Measurements from ENCODE around the gene SMAD7. TPM values are rescaled to one million over a fixed set of nuclear protein-coding genes. Genes with fewer than 3 reads are reported as not detected.
A peak's percentile ranks its signal among the peaks of the same experiment; 100 is the strongest.

SMAD7 gene
- total and polyA plus RNA-seq, 4 donors: 11.8 to 58.8 (median 35.8) TPM

DNA sequence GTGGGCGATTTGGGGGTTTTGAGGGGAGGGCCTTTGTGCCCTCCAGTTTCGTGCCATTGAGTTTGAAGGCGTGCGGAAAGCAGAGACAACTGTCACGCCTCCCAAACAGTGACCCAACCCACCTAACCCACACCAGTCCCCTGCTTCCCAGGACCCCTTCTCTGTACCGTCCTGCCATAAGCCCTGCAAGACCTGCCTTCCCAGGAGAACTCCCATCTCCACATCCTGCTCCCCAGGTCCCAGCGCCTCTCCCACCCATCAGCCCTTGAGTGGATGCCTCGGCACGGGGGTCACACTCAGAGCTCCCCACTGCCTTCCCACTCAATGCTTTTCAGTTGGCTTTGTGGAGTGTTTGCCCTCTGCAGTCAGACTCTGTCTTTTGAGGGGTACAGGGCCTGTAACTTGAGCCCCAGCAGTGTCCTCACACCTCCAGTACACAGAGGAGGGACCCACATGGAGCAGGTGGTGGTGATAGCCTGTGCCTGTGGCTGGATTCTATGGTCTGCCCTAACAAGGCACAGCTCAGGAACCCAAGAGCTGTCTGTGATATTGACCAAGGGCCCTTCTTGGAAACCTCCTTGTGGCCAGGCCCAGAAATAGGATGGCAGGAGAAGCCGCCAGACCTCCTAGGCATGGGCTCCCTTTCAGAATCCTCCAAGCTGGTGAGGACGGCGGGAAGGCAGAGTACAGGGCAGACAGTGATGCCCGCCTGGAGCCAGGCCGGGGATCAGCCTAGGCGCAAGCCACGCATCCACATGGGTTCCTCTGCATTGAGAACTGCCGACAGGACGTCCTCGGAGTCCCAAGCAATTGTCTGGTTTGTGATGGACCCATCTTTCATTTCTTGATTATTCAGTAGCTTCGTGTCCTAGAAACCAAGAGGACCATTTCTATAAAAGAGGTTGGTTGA, 44.4 kb upstream of the SMAD7 start:
- ATAC-seq (ENCODE audit: insufficient read depth, low FRiP score) (no peak), DNase-seq (no peak)
- TF ChIP-seq, protein P1, sequence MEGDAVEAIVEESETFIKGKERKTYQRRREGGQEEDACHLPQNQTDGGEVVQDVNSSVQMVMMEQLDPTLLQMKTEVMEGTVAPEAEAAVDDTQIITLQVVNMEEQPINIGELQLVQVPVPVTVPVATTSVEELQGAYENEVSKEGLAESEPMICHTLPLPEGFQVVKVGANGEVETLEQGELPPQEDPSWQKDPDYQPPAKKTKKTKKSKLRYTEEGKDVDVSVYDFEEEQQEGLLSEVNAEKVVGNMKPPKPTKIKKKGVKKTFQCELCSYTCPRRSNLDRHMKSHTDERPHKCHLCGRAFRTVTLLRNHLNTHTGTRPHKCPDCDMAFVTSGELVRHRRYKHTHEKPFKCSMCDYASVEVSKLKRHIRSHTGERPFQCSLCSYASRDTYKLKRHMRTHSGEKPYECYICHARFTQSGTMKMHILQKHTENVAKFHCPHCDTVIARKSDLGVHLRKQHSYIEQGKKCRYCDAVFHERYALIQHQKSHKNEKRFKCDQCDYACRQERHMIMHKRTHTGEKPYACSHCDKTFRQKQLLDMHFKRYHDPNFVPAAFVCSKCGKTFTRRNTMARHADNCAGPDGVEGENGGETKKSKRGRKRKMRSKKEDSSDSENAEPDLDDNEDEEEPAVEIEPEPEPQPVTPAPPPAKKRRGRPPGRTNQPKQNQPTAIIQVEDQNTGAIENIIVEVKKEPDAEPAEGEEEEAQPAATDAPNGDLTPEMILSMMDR (IDR thresholded peaks at IDR 0.05; ENCODE audit: control extremely low read depth, extremely low read depth): no peak
- H3K36me3 ChIP-seq (ENCODE audit: control insufficient read depth in 4 of 4, insufficient read depth in 4 of 4, low read length in 4 of 4): no peaks in the 10 kb centered on the region
- peaks cover 3 to 56% (median 20%) of the 10 kb centered on the region in 5 donors for H3K4me1 ChIP-seq (ENCODE audit: control insufficient read depth in 5 of 5, insufficient read depth in 5 of 5, low read length in 5 of 5)
- 93 to 95% methylated on average over 20 of the region's 20 CpGs for WGBS, 2 donors
- H3K27me3 ChIP-seq (ENCODE audit: control insufficient read depth in 3 of 3, insufficient read depth in 3 of 3, low read length in 2 of 3): no peaks in the 10 kb centered on the region
- H3K4me3 ChIP-seq: no peak overlapping the region
- no peak overlapping the region for H3K27ac ChIP-seq (ENCODE audit: low read depth in 1 of 2, low read length in 1 of 2)
- H3K9ac ChIP-seq (ENCODE audit: insufficient read depth in 1 of 2, low read length in 2 of 2): no peak overlapping the region
- no peaks in the 10 kb centered on the region for H3K9me3 ChIP-seq (ENCODE audit: control insufficient read depth in 4 of 4, insufficient read depth in 3 of 4, low read length in 3 of 4)

DNA sequence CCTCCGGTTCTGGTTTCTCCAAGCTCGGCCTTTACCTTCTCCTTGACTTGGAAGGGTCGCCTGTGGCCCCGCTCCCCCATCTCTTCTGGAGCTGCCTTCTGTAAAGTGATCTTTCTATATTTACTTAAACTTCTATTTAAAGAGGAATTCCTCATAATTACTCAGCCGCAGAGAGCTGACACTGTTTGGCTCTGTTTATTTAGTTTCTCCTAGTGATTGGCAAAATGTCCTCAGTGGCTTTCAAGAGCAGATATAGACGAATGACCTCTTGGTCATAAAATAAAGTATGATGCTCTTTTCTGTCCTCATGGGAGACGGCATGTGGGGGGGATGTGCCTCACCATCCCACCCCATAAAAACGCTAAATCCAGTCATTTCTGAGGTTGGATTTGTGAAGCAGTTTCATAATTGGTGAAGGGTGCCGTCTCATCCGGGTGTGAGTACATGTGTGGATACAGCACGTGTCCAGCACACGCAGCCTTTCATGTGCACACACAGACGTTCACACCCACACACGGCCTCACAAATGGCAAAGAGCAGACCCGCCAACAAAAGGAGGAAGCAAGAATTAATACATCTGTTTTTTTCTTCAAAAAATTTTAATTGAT, 43.4 kb upstream of the SMAD7 start:
- no peaks in the 10 kb centered on the region for H3K36me3 ChIP-seq (ENCODE audit: control insufficient read depth in 4 of 4, insufficient read depth in 4 of 4, low read length in 4 of 4)
- H3K4me1 ChIP-seq (ENCODE audit: control insufficient read depth in 5 of 5, insufficient read depth in 5 of 5, low read length in 5 of 5): peaks cover 3 to 66% (median 23%) of the 10 kb centered on the region in 5 donors
- peak overlapping the region in 1 of 2 donors; percentile 48 for H3K27ac ChIP-seq (ENCODE audit: low read depth in 1 of 2, low read length in 1 of 2)
- ATAC-seq (ENCODE audit: insufficient read depth, low FRiP score) (no peak), DNase-seq (peak; percentile 51 to 83 (median 81))
- no peaks in the 10 kb centered on the region for H3K9me3 ChIP-seq (ENCODE audit: control insufficient read depth in 4 of 4, insufficient read depth in 3 of 4, low read length in 3 of 4)
- WGBS, 2 donors: 47 to 63% methylated on average over 15 of the region's 15 CpGs
- TF ChIP-seq, protein P1 (IDR thresholded peaks at IDR 0.05; ENCODE audit: control extremely low read depth, extremely low read depth): no peak
- no peak overlapping the region for H3K9ac ChIP-seq (ENCODE audit: insufficient read depth in 1 of 2, low read length in 2 of 2)
- no peak overlapping the region for H3K4me3 ChIP-seq
- no peaks in the 10 kb centered on the region for H3K27me3 ChIP-seq (ENCODE audit: control insufficient read depth in 3 of 3, insufficient read depth in 3 of 3, low read length in 2 of 3)

DNA sequence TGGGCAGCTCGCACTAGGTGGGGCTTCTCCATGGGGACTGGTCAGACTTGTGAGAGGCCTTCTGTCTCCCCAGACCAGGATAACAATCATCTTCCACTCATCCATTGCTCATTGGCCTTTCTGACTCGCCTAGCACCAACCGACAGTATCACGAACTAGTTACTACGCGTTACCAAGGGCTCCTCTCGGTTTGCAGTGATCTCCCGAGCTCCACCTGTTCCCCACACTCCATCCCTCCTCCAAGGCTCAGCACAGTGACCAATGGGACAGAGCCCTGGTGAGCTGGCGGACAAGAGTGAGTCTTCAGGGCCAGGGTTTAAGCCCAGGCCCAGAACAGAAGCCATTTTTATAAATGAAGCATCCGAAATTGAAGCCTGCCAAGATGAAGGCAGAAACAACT, 42.8 kb upstream of the SMAD7 start:
- no peak for ATAC-seq (ENCODE audit: insufficient read depth, low FRiP score)
- Histone ChIP-seq H3K27me3 (ENCODE audit: control insufficient read depth in 3 of 3, insufficient read depth in 3 of 3, low read length in 2 of 3) (no peaks in the 10 kb centered on the region), H3K27ac (ENCODE audit: low read depth in 1 of 2, low read length in 1 of 2) (peak overlapping the region in 1 of 2 donors; percentile 43), H3K9me3 (ENCODE audit: control insufficient read depth in 4 of 4, insufficient read depth in 3 of 4, low read length in 3 of 4) (no peaks in the 10 kb centered on the region), H3K9ac (ENCODE audit: insufficient read depth in 1 of 2, low read length in 2 of 2) (no peak overlapping the region), H3K36me3 (ENCODE audit: control insufficient read depth in 4 of 4, insufficient read depth in 4 of 4, low read length in 4 of 4) (no peaks in the 10 kb centered on the region), H3K4me1 (ENCODE audit: control insufficient read depth in 5 of 5, insufficient read depth in 5 of 5, low read length in 5 of 5) (peaks cover 3 to 64% (median 22%) of the 10 kb centered on the region in 5 donors), H3K4me3 (no peak overlapping the region)
- DNase-seq: no peak
- TF ChIP-seq, protein P1 (IDR thresholded peaks at IDR 0.05; ENCODE audit: control extremely low read depth, extremely low read depth): no peak
- WGBS, 2 donors: 85 to 89% methylated on average over 10 of the region's 10 CpGs

Data from lung (tissue), 12 donors.